PC-3 (cell line): ENCODE data around the gene ROR1. TPM values are rescaled to one million over a fixed set of nuclear protein-coding genes. Genes with fewer than 3 reads are reported as not detected.

Experiments
- ATAC-seq: fragments of 200-7000 bp; cut with Tn5 transposase; 2 replicates; pipeline ENCODE4 v1.9.1; 2020; ENCODE audit warnings: mild to moderate bottlenecking, moderate library complexity
- BruUV-seq: library from RNA; stranded (reverse); fragments of 400-500 nt; replicated peaks from 2 replicates; lab custom pipeline; 2021; lab: Mats Ljungman, UMichigan
- CTCF ChIA-PET: fragments of 300-600 bp; sonication (Branson Sonifier 250); formaldehyde crosslinking; loops from one replicate; lab custom pipeline; 2022; ENCODE audit warnings: antibody characterized with exemption; lab: Charles Lee
- POLR2A ChIA-PET: fragments of 300-600 bp; sonication (Branson Sonifier 250); formaldehyde crosslinking; loops from one replicate; lab custom pipeline; 2022; ENCODE audit warnings: antibody characterized with exemption; ENCODE audit not compliant: unreplicated experiment; lab: Charles Lee
- DNase-seq: peaks from one replicate; pipeline ENCODE4 v3.0.0-alpha.2; 2015
- H2AFZ ChIP-seq: fragments of 300-600 bp; sonication (generic); 2 replicates; pipeline ENCODE4 v1.6.0; 2016; ENCODE audit warnings: antibody characterized with exemption, low read length
- H3F3A ChIP-seq: fragments of 300-600 bp; sonication (generic); one replicate; pipeline ENCODE4 v1.6.0; 2017; ENCODE audit warnings: antibody characterized with exemption, low read length, control low read depth, mild to moderate bottlenecking; ENCODE audit not compliant: unreplicated experiment
- H3K27ac ChIP-seq: fragments of 300-600 bp; sonication (generic); 2 replicates; pipeline ENCODE4 v1.5.1; 2016; ENCODE audit warnings: mild to moderate bottlenecking, low read length
- H3K27me3 ChIP-seq: fragments of 300-600 bp; sonication (generic); 2 replicates; pipeline ENCODE4 v1.6.1; 2016; ENCODE audit warnings: low read length, mixed read lengths
- H3K36me3 ChIP-seq: fragments of 300-600 bp; sonication (generic); 2 replicates; pipeline ENCODE4 v1.6.1; 2016; ENCODE audit warnings: low read depth, mixed run types, low read length, mixed read lengths
- H3K4me1 ChIP-seq: fragments of 300-600 bp; sonication (generic); 2 replicates; pipeline ENCODE4 v1.5.1; 2016; ENCODE audit warnings: low read length; ENCODE audit not compliant: insufficient read depth
- H3K4me2 ChIP-seq: fragments of 300-600 bp; sonication (generic); 2 replicates; pipeline ENCODE4 v1.6.0; 2016; ENCODE audit warnings: low read length
- H3K4me3 ChIP-seq: fragments of 300-600 bp; sonication (generic); 2 replicates; pipeline ENCODE4 v1.5.1; 2016; ENCODE audit warnings: mild to moderate bottlenecking, low read length, mixed read lengths
- H3K79me2 ChIP-seq: fragments of 300-600 bp; sonication (generic); 2 replicates; pipeline ENCODE4 v1.6.1; 2017; ENCODE audit warnings: low read length, mixed read lengths
- H3K9ac ChIP-seq: fragments of 300-600 bp; sonication (generic); 2 replicates; pipeline ENCODE4 v1.6.0; 2016; ENCODE audit warnings: mild to moderate bottlenecking, low read length
- H3K9me2 ChIP-seq: fragments of 300-600 bp; sonication (generic); replicated peaks from 2 replicates; pipeline ENCODE4 v1.6.1; 2016; ENCODE audit warnings: mixed run types, low read length, mixed read lengths
- H3K9me3 ChIP-seq: fragments of 300-600 bp; sonication (generic); 2 replicates; pipeline ENCODE4 v1.6.1; 2016; ENCODE audit warnings: low read length, mixed read lengths
- H4K20me1 ChIP-seq: fragments of 300-600 bp; sonication (generic); 2 replicates; pipeline ENCODE4 v1.6.1; 2016; ENCODE audit warnings: low read length, mixed read lengths
- EZH2 ChIP-seq: fragments of 300-600 bp; sonication (generic); IDR thresholded peaks from one replicate; pipeline ENCODE4 v1.6.1; 2017; ENCODE audit warnings: antibody characterized with exemption, mild to moderate bottlenecking, low read length; ENCODE audit not compliant: unreplicated experiment
- EZH2phosphoT487 ChIP-seq: fragments of 300-600 bp; sonication (generic); IDR thresholded peaks from 2 replicates; pipeline ENCODE4 v1.6.1; 2018; ENCODE audit warnings: mild to moderate bottlenecking, antibody characterized with exemption, low read length, borderline replicate concordance
- intact Hi-C: fragments of 100-400 bp; cut with micrococcal nuclease; formaldehyde crosslinking; loops from 2 replicates; pipeline ENCODE4 v1.9.0; 2023
- total RNA-seq: library from RNA; depleted of rRNA; stranded (reverse); fragments of >200 nt; gene quantifications from 2 replicates; pipeline ENCODE4 v1.2.3, GENCODE V29; 2014
- TF ChIP-seq, protein P1 (sequence below): fragments of 300-600 bp; sonication (generic); conservative IDR thresholded peaks from 2 replicates; pipeline ENCODE4 v1.5.1; 2017; ENCODE audit warnings: antibody characterized with exemption, low read depth, mild to moderate bottlenecking, low read length

The ROR1 gene
- total RNA-seq, 1 experiment from 2014 or later, result 16.5 TPM

GRCh38 chr1:64176659-64177058 is 402.8 kb downstream of the ROR1 start:
- Histone ChIP-seq H3K27me3 (no peaks in the 10 kb centered on the region), H3K9me3 (no peaks in the 10 kb centered on the region), H4K20me1 (no peaks in the 10 kb centered on the region), H3K36me3 (peaks cover 8% of the 10 kb centered on the region), H2AFZ (no peak overlapping the region), H3K4me2 (no peak overlapping the region), H3F3A (peaks cover 7% of the 10 kb centered on the region), H3K79me2 (no peaks in the 10 kb centered on the region), H3K9me2 (no peaks in the 10 kb centered on the region), H3K9ac (no peak overlapping the region), H3K27ac (no peak overlapping the region), H3K4me3 (no peak overlapping the region), H3K4me1 (peaks cover 24% of the 10 kb centered on the region)
- POLR2A ChIA-PET, result no interaction called here
- no TSS peak for BruUV-seq
- CTCF ChIA-PET, result no interaction called here
- intact Hi-C loops, result no loop called here
- TF ChIP-seq, protein P1, sequence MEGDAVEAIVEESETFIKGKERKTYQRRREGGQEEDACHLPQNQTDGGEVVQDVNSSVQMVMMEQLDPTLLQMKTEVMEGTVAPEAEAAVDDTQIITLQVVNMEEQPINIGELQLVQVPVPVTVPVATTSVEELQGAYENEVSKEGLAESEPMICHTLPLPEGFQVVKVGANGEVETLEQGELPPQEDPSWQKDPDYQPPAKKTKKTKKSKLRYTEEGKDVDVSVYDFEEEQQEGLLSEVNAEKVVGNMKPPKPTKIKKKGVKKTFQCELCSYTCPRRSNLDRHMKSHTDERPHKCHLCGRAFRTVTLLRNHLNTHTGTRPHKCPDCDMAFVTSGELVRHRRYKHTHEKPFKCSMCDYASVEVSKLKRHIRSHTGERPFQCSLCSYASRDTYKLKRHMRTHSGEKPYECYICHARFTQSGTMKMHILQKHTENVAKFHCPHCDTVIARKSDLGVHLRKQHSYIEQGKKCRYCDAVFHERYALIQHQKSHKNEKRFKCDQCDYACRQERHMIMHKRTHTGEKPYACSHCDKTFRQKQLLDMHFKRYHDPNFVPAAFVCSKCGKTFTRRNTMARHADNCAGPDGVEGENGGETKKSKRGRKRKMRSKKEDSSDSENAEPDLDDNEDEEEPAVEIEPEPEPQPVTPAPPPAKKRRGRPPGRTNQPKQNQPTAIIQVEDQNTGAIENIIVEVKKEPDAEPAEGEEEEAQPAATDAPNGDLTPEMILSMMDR, result no peak
- TF ChIP-seq EZH2 (no peak), EZH2phosphoT487 (no peak)
- DNase-seq (no peak), ATAC-seq (no peak)

DNA sequence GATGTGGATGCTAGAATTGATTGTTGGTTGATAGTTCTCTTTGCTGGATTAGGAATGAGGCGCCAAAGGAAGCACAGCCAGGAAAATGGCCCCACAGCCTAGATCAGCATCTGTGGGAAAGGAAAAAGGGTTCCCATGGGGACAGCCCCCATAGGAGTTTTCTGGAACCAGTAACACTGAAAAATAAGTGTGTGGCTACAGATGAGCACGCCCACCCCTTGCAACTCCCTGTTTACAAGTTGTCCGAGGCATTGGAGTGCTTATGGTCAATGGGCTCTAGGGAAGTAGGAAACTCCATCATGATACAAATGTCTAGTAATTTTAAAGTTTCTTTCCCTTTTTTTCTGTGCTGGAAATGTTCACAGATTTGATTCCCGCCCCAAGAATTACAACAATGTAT is 405.8 kb downstream of the ROR1 start:
- Histone ChIP-seq H3F3A (no peaks in the 10 kb centered on the region), H3K27me3 (no peaks in the 10 kb centered on the region), H3K9me3 (no peaks in the 10 kb centered on the region), H3K36me3 (peaks cover 8% of the 10 kb centered on the region), H3K4me1 (peaks cover 11% of the 10 kb centered on the region), H3K4me3 (no peak overlapping the region), H3K9me2 (no peaks in the 10 kb centered on the region), H3K9ac (no peak overlapping the region), H3K79me2 (no peaks in the 10 kb centered on the region), H2AFZ (no peak overlapping the region), H3K27ac (no peak overlapping the region), H4K20me1 (no peaks in the 10 kb centered on the region), H3K4me2 (no peak overlapping the region)
- no peak for TF ChIP-seq EZH2
- TF ChIP-seq EZH2phosphoT487, result no peak
- TF ChIP-seq, protein P1, result no peak
- DNase-seq, result no peak
- intact Hi-C loops, result no loop called here
- CTCF ChIA-PET, result no interaction called here
- BruUV-seq, result no TSS peak
- no peak for ATAC-seq
- POLR2A ChIA-PET, result no interaction called here

- no peak overlapping the region for H3K4me3 ChIP-seq
- H3K27ac ChIP-seq, result no peak overlapping the region
- H3K4me2 ChIP-seq, result no peak overlapping the region
- no peak overlapping the region for H2AFZ ChIP-seq
- H3K79me2 ChIP-seq, result no peaks in the 10 kb centered on the region
- no peaks in the 10 kb centered on the region for H3F3A ChIP-seq
- no peak for TF ChIP-seq EZH2
- no peak for TF ChIP-seq EZH2phosphoT487
- TF ChIP-seq, protein P1, result no peak
- H3K9me2 ChIP-seq, result no peaks in the 10 kb centered on the region
- BruUV-seq, result no TSS peak
- no peaks in the 10 kb centered on the region for H4K20me1 ChIP-seq
- ChIA-PET POLR2A (interaction anchor here (0.6 kb wide), 1 partner anchor 18 kb away, joined by 5 read pairs; no protein-coding TSS in a partner anchor), CTCF (no interaction called here)
- no peak overlapping the region for H3K9ac ChIP-seq
- intact Hi-C loops, result no loop called here
- peaks cover 8% of the 10 kb centered on the region for H3K36me3 ChIP-seq
- peaks cover 24% of the 10 kb centered on the region for H3K4me1 ChIP-seq
- H3K9me3 ChIP-seq, result no peaks in the 10 kb centered on the region
- no peaks in the 10 kb centered on the region for H3K27me3 ChIP-seq
- ATAC-seq (no peak), DNase-seq (no peak)
Measured at GRCh38 chr1:64182207-64182606, 408.4 kb downstream of the ROR1 start.
